AG08396 (cell line): ENCODE data around the gene ABL1.
A peak's percentile ranks its signal among the peaks of the same experiment; 100 is the strongest.

Experiments
- DNase-seq: peaks from one replicate; pipeline ENCODE4 v3.0.0; 2012; ENCODE audit warnings: low spot score, mixed read lengths

The ABL1 gene

GRCh38 chr9:130849356-130849755, 14.3 kb downstream of the ABL1 start:
- DNase-seq: no peak

- no peak for DNase-seq
These were observed 17.7 kb downstream of the ABL1 start for GRCh38 chr9:130852801-130853200.

- DNase-seq: no peak
These were observed 19.0 kb downstream of the ABL1 start for GRCh38 chr9:130854092-130854491.

- DNase-seq: no peak
These were observed 19.8 kb downstream of the ABL1 start for GRCh38 chr9:130854835-130855234.

GRCh38 chr9:130856474-130856873, 21.4 kb downstream of the ABL1 start:
- no peak for DNase-seq

GRCh38 chr9:130857864-130858738, 23.0 kb downstream of the ABL1 start:
- DNase-seq: peak; percentile 61

- no peak for DNase-seq
These were observed 24.0 kb downstream of the ABL1 start for GRCh38 chr9:130858739-130859705.

- peak; percentile 85 for DNase-seq
These were observed 25.6 kb downstream of the ABL1 start for GRCh38 chr9:130860458-130861316.

- no peak for DNase-seq
These were observed 26.5 kb downstream of the ABL1 start for GRCh38 chr9:130861372-130862180.

- DNase-seq: no peak
These were observed 27.2 kb downstream of the ABL1 start for GRCh38 chr9:130862217-130862616.

GRCh38 chr9:130862747-130863146, 27.7 kb downstream of the ABL1 start:
- DNase-seq: no peak

GRCh38 chr9:130864541-130864940, 29.5 kb downstream of the ABL1 start:
- no peak for DNase-seq

GRCh38 chr9:130865921-130866320, 30.9 kb downstream of the ABL1 start:
- no peak for DNase-seq

- DNase-seq: peak; percentile 68
These were observed 31.5 kb downstream of the ABL1 start for GRCh38 chr9:130866474-130866965.

GRCh38 chr9:130867556-130867955, 32.5 kb downstream of the ABL1 start:
- no peak for DNase-seq

- DNase-seq: no peak
These were observed 33.2 kb downstream of the ABL1 start for GRCh38 chr9:130868230-130868629.

GRCh38 chr9:130869250-130869649, 34.2 kb downstream of the ABL1 start:
- DNase-seq: no peak

- DNase-seq: no peak
These were observed 35.7 kb downstream of the ABL1 start for GRCh38 chr9:130870491-130871381.

- no peak for DNase-seq
These were observed 36.5 kb downstream of the ABL1 start for GRCh38 chr9:130871395-130872062.
